Right ventricle myocardium inferior (tissue), 1 donor: ENCODE data around the gene SELP. TPM values are rescaled to one million over a fixed set of nuclear protein-coding genes. Genes with fewer than 3 reads are reported as not detected.

Experiments
- ATAC-seq: fragments of 200-7000 bp; cut with Tn5 transposase; one replicate; pipeline ENCODE4 v1.9.1; 2020; ENCODE audit warnings: mild to moderate bottlenecking, moderate library complexity
- DNase-seq: peaks from one replicate; pipeline ENCODE4 v3.0.0; 2021; ENCODE audit errors: missing footprints
- intact Hi-C: fragments of 100-400 bp; cut with DNase I; formaldehyde crosslinking; loops from one replicate; pipeline ENCODE4 v1.11.0; 2022
- total RNA-seq: library from RNA; stranded (reverse); fragmentation: NEBNext Ultra II Directional; extraction: Animal tissue kit (Norgen Biotek cat#: 25700); gene quantifications from one replicate; pipeline ENCODE4 v1.2.1, GENCODE V29; 2021
- donor health status: DM: no; HTN: yes; CAD: no; lungs with severe emphysema.

The SELP gene
- total RNA-seq, 1 donor from 2014 or later = 7.1 TPM

DNA sequence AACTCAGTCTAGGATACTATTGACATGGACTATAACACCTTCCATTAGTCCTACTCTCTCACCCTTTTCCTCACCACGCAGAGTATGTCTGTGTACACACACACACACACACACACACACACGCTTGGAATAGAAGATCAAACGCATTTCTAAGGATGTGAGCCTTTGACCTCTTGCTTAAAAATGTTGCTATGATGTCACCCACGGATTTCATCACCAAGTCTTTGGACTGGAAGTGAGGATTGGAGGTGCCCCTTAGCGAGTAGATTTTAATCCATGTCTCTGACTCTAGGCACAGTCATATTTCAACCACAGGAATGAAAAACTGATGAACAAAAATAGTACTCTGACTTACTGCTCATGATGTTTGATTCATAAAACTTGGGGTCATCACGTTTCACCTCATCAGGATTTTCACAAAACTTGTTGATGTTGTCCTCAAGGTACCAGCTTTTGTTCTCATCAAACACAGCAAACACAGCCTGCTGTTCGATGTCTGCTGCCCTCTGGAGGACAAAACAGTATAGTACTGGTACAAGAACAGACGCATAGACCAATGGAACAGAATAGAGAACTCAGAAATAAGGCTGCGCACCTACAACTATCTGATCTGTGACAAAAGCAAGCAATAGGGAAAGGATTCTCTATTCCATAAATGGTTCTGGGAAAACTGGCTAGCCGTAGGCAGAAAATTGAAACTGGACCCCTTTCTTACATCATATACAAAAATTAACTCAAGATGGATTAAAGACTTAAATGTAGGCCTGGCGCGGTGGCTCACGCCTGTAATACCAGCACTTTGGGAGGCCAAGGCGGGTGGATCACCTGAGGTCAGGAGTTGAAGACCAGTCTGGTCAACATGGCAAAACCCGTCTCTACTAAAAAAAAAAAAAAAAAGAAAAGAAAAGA lies 83.6 kb downstream of the SELP start:
- peak; percentile 73 for ATAC-seq
- intact Hi-C loops = loop anchor here (2.0 to 10.0 kb wide), 3 partner anchors 82 to 942 kb away; no protein-coding TSS in a partner anchor
- no peak for DNase-seq

DNA sequence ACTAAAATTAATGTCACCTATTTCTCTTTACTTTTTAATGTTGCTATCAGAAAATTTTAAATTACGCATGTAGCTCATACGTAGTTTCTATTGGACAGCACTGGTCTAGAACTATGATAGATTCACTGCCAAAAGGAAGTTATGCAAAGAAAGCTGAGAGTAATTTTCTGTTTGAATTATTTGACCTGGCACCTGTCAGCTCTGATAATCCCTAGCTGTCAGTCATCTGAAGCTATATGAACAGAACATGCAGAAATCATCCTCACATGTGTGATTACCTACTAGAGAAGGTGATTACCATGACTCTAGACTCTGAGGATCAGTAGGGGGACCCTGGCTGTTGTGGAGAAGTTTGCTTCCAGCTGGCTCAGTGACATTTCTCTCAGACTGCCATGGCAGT lies 84.5 kb downstream of the SELP start:
- intact Hi-C loops = loop anchor here (5.0 to 10.0 kb wide), 2 partner anchors 262 to 941 kb away; no protein-coding TSS in a partner anchor
- DNase-seq = no peak
- no peak for ATAC-seq

DNA sequence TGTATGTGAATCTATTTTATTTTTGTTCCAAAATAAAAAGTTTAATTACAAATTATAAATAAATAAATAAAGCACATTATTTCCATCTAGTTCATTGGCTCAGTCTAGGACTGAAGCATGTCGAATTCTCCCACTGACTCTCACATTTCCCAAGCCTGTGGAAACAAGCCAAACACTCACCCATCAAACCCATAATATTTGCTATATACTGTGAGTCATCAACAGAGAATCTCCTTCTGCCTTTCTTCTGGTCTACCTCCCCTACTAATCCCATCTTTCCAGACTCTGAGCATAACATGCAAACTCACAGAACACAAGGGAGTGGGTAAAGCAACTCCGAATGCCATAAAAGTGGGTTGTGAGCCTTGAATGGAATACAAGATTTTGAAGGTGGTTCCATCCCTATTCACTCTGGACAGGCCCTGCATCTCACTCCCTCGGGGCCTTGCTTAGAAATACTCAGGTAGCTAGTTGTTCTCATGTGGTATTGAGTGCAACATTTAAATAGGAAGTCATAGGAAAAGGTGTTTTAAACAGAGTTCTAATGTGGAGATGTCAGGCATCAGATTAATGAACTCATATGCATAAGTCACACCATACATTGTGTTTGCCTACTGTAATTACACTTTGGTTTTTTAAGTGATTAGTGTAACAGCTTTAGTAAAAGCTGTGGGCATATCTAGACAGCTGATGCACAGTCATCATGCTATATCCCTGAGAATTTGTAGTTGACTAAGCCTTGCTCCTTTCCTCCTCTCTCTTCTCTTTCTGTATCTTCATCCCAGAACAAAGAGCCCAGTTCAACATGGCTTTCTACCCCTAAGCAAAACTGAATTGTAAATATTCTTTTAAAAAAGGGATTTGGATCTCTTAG lies 90.7 kb downstream of the SELP start:
- no peak for ATAC-seq
- intact Hi-C loops = no loop called here
- no peak for DNase-seq

Other genes with a start within 250 kb of the SELP start
- 0.65 TPM for gene CCDC181, start 202.7 kb downstream of the SELP start, total RNA-seq
- gene SLC19A2, start 144.2 kb downstream of the SELP start, total RNA-seq = 16.5 TPM
- 16.6 TPM for gene F5, start 43.6 kb downstream of the SELP start, total RNA-seq
- gene SELL, start 81.5 kb upstream of the SELP start, total RNA-seq = 1.1 TPM
- 0.87 TPM for gene SELE, start 104.0 kb upstream of the SELP start, total RNA-seq
- gene METTL18, start 164.8 kb upstream of the SELP start, total RNA-seq = 6.5 TPM